ENCODE results near the gene MYL12B. TPM values are rescaled to one million over a fixed set of nuclear protein-coding genes. Genes with fewer than 3 reads are reported as not detected.

Gene MYL12B
- total RNA-seq, 2 experiments from 2014 or later, result 230 to 260 TPM

DNA sequence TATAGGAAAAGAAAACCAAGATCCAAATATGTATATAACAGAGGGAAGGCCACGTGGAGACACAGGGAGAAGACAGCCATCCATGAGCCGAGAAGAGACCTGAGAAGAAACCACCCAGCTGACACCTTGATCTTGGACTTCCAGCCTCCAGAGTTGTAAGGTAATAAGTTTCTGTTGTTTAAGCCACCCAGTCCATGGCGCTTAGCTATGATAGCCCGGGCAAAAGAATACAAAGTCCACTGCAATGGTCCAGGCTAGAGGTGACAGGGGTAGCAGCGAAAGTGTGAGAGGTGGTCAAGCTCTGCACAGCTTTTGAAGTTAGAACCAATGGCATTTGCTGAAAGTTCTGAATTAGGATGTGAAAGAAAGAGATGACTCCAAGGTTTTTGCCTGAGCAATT is 44.9 kb upstream of the MYL12B start:
- no peak overlapping the region for H3K27ac ChIP-seq (ENCODE audit: low read depth, low read length, poor library complexity, severe bottlenecking)
- H3K9me3 ChIP-seq (ENCODE audit: low read length), result no peaks in the 10 kb centered on the region
- peaks cover 12% of the 10 kb centered on the region for H3K4me1 ChIP-seq (ENCODE audit: insufficient read depth, low read length, poor library complexity, severe bottlenecking)
- no peak for TF ChIP-seq EZH2phosphoT487 (IDR thresholded peaks at IDR 0.05; ENCODE audit: borderline replicate concordance, low read depth, low read length)
- TF ChIP-seq, protein P1, sequence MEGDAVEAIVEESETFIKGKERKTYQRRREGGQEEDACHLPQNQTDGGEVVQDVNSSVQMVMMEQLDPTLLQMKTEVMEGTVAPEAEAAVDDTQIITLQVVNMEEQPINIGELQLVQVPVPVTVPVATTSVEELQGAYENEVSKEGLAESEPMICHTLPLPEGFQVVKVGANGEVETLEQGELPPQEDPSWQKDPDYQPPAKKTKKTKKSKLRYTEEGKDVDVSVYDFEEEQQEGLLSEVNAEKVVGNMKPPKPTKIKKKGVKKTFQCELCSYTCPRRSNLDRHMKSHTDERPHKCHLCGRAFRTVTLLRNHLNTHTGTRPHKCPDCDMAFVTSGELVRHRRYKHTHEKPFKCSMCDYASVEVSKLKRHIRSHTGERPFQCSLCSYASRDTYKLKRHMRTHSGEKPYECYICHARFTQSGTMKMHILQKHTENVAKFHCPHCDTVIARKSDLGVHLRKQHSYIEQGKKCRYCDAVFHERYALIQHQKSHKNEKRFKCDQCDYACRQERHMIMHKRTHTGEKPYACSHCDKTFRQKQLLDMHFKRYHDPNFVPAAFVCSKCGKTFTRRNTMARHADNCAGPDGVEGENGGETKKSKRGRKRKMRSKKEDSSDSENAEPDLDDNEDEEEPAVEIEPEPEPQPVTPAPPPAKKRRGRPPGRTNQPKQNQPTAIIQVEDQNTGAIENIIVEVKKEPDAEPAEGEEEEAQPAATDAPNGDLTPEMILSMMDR (conservative IDR thresholded peaks at IDR 0.05; ENCODE audit: low read length), result no peak
- intact Hi-C loops (cut with micrococcal nuclease; ENCODE audit: unreplicated experiment), result no loop called here
- H3K9me2 ChIP-seq (ENCODE audit: insufficient read depth, low read length), result no peaks in the 10 kb centered on the region
- no peak overlapping the region for H3K4me3 ChIP-seq (ENCODE audit: low read depth, low read length, poor library complexity, severe bottlenecking)
- no peak overlapping the region for H3K4me2 ChIP-seq (ENCODE audit: low read length)
- no peaks in the 10 kb centered on the region for H3K36me3 ChIP-seq (ENCODE audit: insufficient read depth, low read length)
- DNase-seq (ENCODE audit: low spot score), result no peak
- no peak overlapping the region for H2AFZ ChIP-seq (ENCODE audit: low read length)
- H3K79me2 ChIP-seq (ENCODE audit: insufficient read depth, low read depth, low read length), result no peaks in the 10 kb centered on the region
- POLR2A ChIA-PET, result interaction anchor here (0.5 to 0.8 kb wide), 3 partner anchors 13 to 473 kb away, joined by 3 to 5 read pairs (median 3); no protein-coding TSS in a partner anchor
- BruUV-seq (replicated peaks), result no TSS peak
- no peaks in the 10 kb centered on the region for H4K20me1 ChIP-seq (ENCODE audit: insufficient read depth, low read length)
- CTCF ChIA-PET (ENCODE audit: unreplicated experiment), result no interaction called here

DNA sequence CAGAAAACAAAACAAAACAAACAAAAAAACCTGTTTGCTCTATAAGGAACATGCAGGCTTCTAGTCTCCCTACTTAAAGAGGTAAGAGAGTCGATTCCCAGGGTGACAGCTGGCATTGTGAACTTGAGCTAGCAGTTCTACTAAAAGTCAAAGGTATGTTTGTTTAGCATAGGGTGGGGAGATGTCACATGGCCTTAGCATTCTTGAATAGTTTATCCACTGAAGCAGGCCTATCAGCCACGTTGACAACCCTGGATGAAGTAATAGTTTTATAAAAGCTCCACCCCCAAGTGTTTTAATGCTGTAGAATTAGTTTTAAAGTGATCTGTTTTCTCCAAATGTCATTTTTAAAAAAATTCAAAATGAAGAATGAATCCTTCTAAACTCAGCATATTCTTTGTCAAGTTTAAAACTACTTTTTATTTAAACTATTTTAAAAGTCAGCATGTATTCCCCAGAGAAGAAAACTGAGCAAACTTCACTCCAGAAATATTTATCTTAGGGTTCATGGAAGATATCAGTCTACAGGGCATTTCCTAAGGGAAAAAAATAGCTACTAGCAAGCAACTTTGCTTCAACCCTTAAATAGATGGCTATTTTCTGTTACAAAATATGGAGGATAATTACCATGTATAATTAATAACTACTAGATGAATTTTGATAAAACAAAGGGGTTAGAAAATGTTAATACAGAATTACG is 43.8 kb upstream of the MYL12B start:
- Histone ChIP-seq H3K9me3 (ENCODE audit: low read length) (no peaks in the 10 kb centered on the region), H3K9me2 (ENCODE audit: insufficient read depth, low read length) (no peaks in the 10 kb centered on the region), H3K4me1 (ENCODE audit: insufficient read depth, low read length, poor library complexity, severe bottlenecking) (peaks cover 7% of the 10 kb centered on the region), H3K4me3 (ENCODE audit: low read depth, low read length, poor library complexity, severe bottlenecking) (no peak overlapping the region), H3K27ac (ENCODE audit: low read depth, low read length, poor library complexity, severe bottlenecking) (no peak overlapping the region), H2AFZ (ENCODE audit: low read length) (no peak overlapping the region), H4K20me1 (ENCODE audit: insufficient read depth, low read length) (no peaks in the 10 kb centered on the region), H3K79me2 (ENCODE audit: insufficient read depth, low read depth, low read length) (no peaks in the 10 kb centered on the region), H3K4me2 (ENCODE audit: low read length) (no peak overlapping the region), H3K36me3 (ENCODE audit: insufficient read depth, low read length) (no peaks in the 10 kb centered on the region)
- no peak for DNase-seq (ENCODE audit: low spot score)
- ChIA-PET POLR2A (interaction anchor here (0.6 to 1.2 kb wide), 3 partner anchors 12 to 58 kb away, joined by 3 to 5 read pairs (median 3); no protein-coding TSS in a partner anchor), CTCF (ENCODE audit: unreplicated experiment) (no interaction called here)
- TF ChIP-seq, protein P1 (conservative IDR thresholded peaks at IDR 0.05; ENCODE audit: low read length), result no peak
- TF ChIP-seq EZH2phosphoT487 (IDR thresholded peaks at IDR 0.05; ENCODE audit: borderline replicate concordance, low read depth, low read length), result no peak
- no TSS peak for BruUV-seq (replicated peaks)
- intact Hi-C loops (cut with micrococcal nuclease; ENCODE audit: unreplicated experiment), result no loop called here

DNA sequence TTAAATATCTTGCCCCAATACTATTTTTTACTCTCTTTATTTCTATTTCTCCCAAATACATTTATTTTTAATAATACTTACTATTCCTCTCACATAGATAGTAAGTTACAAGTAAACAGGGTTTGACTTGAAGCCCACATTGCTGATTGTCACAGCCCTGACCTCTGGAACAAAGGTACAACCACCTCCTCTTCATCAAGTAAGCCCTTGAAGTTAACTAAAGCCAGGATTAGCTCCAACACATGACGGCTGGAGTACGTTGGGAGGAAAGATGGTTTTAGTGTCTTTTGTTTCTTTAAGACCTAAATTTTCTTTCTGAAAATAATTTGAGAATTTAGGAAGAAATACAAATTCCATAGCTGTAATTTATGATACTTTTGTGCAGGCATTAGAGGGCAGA is 43.1 kb upstream of the MYL12B start:
- Histone ChIP-seq H3K27ac (ENCODE audit: low read depth, low read length, poor library complexity, severe bottlenecking) (no peak overlapping the region), H3K36me3 (ENCODE audit: insufficient read depth, low read length) (no peaks in the 10 kb centered on the region), H3K4me3 (ENCODE audit: low read depth, low read length, poor library complexity, severe bottlenecking) (no peak overlapping the region), H2AFZ (ENCODE audit: low read length) (no peak overlapping the region), H3K4me1 (ENCODE audit: insufficient read depth, low read length, poor library complexity, severe bottlenecking) (no peaks in the 10 kb centered on the region), H3K79me2 (ENCODE audit: insufficient read depth, low read depth, low read length) (no peaks in the 10 kb centered on the region), H4K20me1 (ENCODE audit: insufficient read depth, low read length) (no peaks in the 10 kb centered on the region), H3K9me2 (ENCODE audit: insufficient read depth, low read length) (no peaks in the 10 kb centered on the region), H3K9me3 (ENCODE audit: low read length) (no peaks in the 10 kb centered on the region), H3K4me2 (ENCODE audit: low read length) (no peak overlapping the region)
- no peak for DNase-seq (ENCODE audit: low spot score)
- ChIA-PET POLR2A (interaction anchor here (0.6 to 1.3 kb wide), 2 partner anchors 13 to 59 kb away, joined by 4 to 5 read pairs; no protein-coding TSS in a partner anchor), CTCF (ENCODE audit: unreplicated experiment) (interaction anchor here (0.5 kb wide), 1 partner anchor 153 kb away, joined by 4 read pairs; no protein-coding TSS in a partner anchor)
- BruUV-seq (replicated peaks), result no TSS peak
- TF ChIP-seq, protein P1 (conservative IDR thresholded peaks at IDR 0.05; ENCODE audit: low read length), result no peak
- TF ChIP-seq EZH2phosphoT487 (IDR thresholded peaks at IDR 0.05; ENCODE audit: borderline replicate concordance, low read depth, low read length), result no peak
- intact Hi-C loops (cut with micrococcal nuclease; ENCODE audit: unreplicated experiment), result no loop called here

Data from OCI-LY7 (cell line).